HuH-7 (cell line): Measurements from ENCODE around the gene ZNF616.
"Not testable (repeated sequence)": the region's sequence is repeated elsewhere in the genome, so short reads cannot be mapped to it uniquely, and the experiment has no call there.

Source experiments
- DNase-seq: peaks from one replicate; pipeline ENCODE4 v3.0.0; 2011; ENCODE audit warnings: low spot score

The ZNF616 gene

GRCh38 chr19:52110780-52111179 lies 29.0 kb downstream of the ZNF616 start:
- no peak for DNase-seq

GRCh38 chr19:52102782-52103181 lies 37.0 kb downstream of the ZNF616 start:
- no peak for DNase-seq

- no peak for DNase-seq
Observed at GRCh38 chr19:52101866-52102562, 37.7 kb downstream of the ZNF616 start.

- DNase-seq: no peak
Observed at GRCh38 chr19:52099497-52100138, 40.1 kb downstream of the ZNF616 start.

- not testable (repeated sequence) for DNase-seq
Observed at GRCh38 chr19:52096416-52096815, 43.3 kb downstream of the ZNF616 start.

GRCh38 chr19:52095172-52096014 lies 44.3 kb downstream of the ZNF616 start, which contains the start of gene ZNF841:
Gene ZNF841, minus strand, starts transcription at chr19:52095765. Its CDS starts 10,964 bp downstream, at chr19:52084801.
- DNase-seq: peak; percentile 59

- no peak for DNase-seq
Observed at GRCh38 chr19:52094526-52095130, 45.1 kb downstream of the ZNF616 start.

- DNase-seq: no peak
Observed at GRCh38 chr19:52086481-52086880, 53.3 kb downstream of the ZNF616 start.

GRCh38 chr19:52070496-52070895 lies 69.2 kb downstream of the ZNF616 start:
- no peak for DNase-seq

GRCh38 chr19:52069653-52070052 lies 70.1 kb downstream of the ZNF616 start:
- no peak for DNase-seq

GRCh38 chr19:52066258-52066863 lies 73.4 kb downstream of the ZNF616 start:
- no peak for DNase-seq

GRCh38 chr19:52065399-52065798 lies 74.3 kb downstream of the ZNF616 start:
- DNase-seq: no peak
